ENCODE results near the gene SHISAL1.

DNA sequence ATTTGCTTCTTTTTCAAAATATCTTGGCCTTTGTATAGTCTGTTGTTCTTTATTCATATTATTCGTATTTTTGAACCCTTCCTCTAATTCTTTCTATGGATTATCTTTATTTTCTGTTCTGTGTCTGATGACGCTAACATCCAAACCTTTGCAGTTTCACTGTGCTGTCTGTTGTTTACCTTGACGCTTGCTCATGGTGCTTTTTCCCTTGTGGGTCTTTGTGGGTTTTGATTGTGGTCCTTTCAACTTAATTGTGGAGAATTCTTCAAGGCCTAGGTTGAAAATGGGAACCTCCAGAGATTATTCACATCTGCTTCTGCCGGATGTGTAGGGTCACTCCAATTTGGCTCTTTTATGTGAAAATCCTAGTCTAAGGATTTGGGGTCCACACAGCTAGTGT, 97.5 kb downstream of the SHISAL1 start:
- TF ChIP-seq EZH2phosphoT487 (IDR thresholded peaks at IDR 0.05; ENCODE audit: insufficient read depth, low read depth) (no peak), EZH2 (IDR thresholded peaks at IDR 0.05; ENCODE audit: insufficient read depth, poor library complexity, severe bottlenecking) (no peak)
